Nucleus accumbens (tissue), 56 donors: ENCODE results near the gene RNF2.
A peak's percentile ranks its signal among the peaks of the same experiment; 100 is the strongest.
"Not testable (repeated sequence)": the region's sequence is repeated elsewhere in the genome, so short reads cannot be mapped to it uniquely, and the experiment has no call there.

Experiments
- DNase-seq, 56 donors: peaks; one replicate each; lab custom pipeline; 2025; lab: John Stamatoyannopoulos, UW

Gene RNF2

DNA sequence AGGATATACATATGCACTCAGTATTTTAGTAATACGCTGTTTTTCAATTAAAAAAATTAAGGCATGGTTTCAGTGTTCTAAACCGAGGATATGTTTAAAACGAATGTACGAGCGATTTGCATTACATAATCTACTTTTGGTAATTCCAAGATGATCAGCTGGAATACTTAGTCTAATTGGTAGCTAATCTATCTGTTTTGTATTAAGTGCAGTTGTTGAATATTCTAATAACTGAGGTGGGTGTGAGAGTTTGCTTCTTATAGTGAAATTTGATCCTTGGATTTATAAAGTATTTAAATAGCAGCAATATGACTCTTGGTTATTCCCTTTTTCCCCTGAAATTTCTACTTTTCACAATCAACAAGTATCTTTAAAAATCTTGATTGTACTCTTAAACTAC lies 1.3 kb downstream of the RNF2 start:
- no peak for DNase-seq

DNA sequence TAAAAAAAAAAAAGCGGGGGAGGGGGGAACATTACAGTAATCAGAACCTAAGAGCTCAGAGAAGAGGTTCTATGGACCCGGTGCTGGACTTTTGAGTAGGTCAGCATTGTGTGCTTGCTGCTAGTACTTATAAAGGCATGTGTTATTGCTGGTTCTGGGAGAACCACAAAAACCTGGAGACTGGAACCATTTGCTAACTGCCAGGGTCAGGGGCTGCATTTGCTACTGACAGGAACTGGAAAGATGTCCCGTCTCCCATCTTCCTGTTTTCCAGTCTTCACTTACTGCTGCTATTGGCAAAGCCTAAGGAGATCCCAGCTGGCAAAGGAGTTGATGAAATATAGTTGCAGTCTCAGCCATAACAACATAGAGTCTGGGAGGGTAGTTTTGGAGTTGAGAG lies 4.3 kb downstream of the RNF2 start:
- no peak for DNase-seq

DNA sequence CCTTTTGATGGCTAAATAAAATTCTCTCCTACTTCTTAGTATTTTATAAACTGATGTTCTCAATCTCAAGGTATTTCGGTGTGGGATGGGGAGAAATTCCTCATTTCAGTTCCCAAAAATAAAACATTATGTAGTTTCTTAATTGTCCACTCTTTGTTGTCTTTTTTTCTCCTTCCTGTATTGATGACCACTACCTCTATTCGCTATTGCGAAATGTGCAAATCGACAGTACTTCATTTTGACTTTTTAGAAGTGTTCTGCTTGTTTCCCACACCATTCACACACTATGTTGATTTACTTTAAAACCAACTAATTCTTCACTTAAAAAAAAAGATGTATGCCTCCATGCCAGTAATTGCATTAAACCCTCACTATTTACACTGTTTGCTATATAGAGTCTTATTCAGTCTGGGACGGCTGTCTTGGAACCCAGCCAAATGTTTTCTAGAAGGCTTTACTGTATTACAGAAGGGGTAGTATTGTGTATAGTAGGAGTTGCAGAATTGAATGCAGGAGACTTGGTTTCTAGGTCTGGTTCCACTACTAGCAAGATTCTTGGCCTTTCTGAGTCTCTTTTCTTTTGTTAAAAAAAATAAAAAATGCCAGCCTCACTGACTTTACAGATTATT lies 5.6 kb downstream of the RNF2 start:
- peak in 1 of 56 donors; percentile 16 for DNase-seq

DNA sequence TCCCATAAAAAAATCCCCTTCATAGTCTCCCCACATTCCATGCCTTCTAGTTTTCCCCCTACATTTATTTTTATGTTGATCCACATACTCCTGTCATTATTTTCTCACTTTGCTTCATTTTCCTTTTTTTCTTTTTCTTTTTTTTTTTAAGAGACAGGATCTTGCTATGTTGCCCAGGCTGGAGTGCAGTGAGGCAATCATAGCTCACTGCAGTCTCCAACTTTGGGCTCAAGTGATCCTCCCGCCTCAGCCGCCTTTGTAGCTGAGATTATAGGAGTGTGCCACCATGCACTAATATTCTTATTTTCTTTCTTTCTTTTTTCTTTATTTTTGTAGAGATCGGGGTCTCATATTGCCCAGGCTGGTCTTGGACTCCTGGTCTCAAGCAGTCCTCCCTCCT lies 7.8 kb downstream of the RNF2 start:
- no peak for DNase-seq

DNA sequence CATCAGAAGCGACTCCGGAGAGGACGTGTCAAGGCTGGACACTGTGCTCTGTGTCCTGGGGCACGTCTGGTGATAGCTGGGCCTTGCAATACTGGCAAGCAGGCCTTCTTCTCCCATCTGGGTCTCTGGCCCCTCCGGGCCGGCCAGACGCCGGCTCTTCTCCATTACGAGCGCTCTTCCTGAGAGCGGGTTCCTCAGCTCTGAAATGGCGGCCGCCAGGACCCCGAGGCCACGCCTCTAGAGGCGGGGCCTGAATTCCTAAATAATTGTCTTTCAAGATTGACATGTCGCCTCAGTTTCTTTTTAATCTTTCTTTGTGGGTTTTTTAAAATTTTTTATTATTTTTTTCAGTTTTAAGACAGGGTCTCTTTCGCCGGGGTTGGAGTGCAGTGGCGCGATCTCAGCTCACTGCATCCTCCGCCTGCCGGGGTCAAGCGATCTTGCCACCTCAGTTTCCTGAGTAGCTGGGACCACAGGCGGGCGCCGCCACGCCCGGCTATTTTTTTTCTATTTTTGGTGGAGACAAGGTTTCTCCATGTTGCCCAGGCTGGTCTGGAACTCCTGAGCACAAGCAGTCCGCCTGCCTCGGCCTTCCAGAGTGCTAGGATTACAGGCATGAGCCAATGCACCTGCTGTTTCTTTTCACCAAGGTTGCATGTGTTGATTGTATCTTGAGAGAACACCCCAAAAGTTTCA lies 9.2 kb downstream of the RNF2 start:
- no peak for DNase-seq

DNA sequence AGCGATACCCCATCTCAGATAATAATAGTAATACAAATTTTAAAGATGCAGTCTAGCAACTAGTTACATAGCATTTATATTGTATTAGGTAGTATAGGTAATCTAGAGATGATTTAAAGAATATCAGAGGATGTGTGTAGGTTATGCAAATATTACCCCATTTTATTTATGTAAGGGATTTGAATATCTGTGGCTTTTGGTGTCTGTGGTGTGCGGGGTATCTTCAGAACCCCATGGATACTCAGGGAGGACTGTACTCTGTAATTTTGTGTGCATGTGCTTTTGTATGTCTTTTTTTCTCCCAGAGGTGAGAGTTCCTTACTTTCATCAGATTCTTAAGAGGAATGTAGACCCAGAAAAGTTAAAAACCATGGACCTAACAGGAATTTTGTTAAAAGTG lies 12.8 kb downstream of the RNF2 start:
- DNase-seq: no peak

DNA sequence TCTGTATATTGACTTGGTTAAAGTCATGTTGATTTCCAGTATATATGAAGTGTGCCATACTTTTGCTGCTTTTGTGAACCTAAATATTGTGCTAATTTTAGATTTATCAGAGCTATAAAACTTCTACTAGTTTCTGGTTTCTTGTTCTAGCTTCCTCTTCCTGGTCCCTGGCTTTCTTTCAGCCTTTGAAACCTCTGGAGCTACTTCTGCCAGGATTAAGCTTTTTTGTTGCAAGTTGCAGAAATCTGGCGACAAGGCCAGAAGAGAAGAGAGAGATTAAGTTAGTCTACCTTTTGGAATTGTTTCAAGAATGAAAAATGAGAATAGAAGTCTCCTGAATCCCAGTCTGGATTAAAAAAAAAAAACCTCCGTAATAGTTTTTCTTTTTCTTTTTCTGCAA lies 13.5 kb downstream of the RNF2 start:
- no peak for DNase-seq

DNA sequence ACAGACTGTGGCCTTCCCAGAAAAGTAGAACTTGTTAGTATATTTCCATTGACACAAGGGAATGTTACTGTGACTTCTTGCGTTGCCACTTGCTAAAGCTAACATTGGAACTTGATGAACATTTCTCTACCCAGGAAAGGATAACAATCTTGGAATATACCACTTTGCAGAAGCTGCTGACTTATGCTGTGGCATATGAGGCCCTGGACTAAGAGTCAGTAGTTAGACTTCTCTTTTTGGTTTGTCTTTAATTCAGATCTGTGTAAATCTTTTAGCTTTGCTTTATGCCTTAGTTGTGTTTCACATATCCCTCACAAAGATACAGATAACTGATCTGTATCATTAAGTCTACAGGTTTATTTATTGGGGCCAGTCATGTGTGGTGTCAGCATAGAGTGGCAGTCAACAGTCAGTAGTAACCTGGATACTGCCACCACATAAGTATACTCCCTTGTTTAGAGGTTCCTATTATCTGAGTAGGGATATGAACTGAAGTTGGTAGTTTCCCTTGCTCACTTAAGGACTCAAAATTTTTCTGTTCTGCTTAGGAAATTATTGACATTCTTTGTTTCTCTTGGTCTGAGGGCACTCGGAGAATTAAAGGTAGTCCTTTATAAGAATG lies 14.7 kb downstream of the RNF2 start:
- no peak for DNase-seq

DNA sequence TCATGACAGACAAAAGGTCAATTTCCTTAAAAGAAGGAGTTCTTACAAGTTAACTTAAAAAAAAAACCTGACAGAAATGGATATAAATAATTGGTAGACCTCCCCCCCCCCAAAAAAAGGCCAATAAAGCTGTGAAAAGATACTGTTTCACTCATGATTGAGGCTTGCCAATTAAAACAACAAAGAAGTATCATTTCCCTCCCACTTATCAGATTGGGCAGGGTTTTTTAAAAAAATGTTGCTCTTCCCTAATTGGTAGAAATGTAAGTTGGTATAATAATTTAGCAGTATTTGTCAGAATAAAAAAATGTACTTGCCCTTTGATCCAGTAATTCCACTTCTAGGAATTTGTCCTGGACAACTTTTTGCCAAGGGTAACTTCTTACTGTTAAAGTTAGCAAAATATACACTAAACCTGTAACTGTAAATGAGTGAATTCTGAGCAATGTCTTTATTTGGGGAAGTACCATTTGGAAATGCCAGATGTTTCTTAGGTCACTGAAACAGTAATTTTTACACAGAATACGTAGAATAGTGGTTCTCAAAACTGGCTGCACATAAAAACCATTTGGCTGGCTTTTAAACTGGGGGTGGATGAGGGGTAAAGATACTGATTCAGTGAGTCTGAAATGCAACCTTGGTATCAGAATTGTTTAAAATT lies 17.5 kb downstream of the RNF2 start:
- DNase-seq: no peak

DNA sequence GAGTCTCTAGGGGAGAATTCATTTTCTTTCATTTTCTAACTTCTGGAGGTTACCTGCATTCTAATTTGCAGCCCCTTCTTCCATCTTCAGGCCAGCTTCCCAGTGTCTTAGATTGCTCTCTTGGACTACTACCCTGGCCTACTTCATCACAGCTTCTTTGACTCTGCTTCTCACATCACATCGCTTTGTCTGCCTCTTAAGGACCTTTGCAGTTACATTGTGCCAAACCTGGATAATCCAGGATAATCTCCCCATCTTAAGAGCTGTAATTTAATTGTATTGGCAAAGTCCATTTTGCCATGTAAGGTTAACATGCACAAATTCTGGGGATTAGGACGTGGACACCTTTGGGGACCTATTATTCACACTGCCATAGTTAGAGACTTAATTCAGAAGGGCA lies 18.4 kb downstream of the RNF2 start:
- DNase-seq: no peak

DNA sequence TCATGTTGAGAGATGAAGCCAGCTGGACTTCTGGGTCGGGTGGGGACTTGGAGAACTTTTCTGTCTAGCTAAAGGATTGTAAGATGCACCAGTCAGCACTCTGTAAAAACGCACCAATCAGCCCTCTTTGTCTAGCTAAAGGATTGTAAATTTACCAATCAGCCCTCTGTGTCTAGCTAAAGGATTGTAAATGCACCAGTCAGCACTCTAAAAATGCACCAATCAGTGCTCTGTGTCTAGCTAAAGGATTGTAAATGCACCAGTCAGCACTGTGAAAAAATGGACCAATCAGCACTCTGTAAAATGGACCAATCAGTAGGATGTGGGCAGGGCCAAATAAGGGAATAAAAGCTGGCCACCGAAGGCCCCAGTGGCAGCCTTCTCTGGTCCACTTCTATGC lies 19.6 kb downstream of the RNF2 start:
- DNase-seq: not testable (repeated sequence)

DNA sequence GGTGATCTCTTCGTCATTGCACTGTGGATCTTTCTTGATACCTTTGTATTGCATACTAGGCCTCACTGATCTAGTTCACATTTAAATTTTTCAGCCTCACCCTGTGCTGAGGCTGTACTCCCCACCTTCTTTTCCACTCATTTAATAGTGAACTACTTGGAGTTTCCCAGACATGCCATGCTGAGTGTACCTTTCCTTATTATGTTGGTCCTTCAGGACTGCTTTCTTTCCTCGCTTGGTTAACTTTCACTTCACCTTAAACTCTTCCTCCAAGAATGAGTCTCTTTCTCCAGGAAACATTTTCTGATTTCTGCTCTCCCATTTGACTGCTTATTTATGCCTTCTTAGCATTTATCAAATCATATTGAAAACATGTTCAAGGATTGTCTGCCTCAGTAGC lies 20.8 kb downstream of the RNF2 start:
- no peak for DNase-seq

DNA sequence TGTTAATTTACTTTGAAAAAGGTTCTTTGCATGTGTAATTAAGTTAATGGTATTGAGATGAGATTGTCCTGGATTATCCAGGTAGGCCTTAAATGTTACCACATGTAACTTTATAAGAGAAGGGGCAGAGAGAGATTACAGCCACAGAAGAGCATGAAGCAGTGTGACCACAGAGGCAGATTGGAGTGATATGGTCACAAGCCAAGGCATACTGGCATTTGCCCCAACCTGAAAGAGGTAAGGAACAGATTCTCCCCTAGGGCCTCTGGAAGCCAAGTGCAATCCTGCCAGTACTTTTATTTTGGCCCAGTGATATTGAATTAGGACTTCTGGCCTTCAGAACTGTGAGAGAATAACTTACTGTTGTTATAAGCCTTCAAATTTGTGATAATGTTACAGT lies 23.0 kb downstream of the RNF2 start:
- DNase-seq: no peak

DNA sequence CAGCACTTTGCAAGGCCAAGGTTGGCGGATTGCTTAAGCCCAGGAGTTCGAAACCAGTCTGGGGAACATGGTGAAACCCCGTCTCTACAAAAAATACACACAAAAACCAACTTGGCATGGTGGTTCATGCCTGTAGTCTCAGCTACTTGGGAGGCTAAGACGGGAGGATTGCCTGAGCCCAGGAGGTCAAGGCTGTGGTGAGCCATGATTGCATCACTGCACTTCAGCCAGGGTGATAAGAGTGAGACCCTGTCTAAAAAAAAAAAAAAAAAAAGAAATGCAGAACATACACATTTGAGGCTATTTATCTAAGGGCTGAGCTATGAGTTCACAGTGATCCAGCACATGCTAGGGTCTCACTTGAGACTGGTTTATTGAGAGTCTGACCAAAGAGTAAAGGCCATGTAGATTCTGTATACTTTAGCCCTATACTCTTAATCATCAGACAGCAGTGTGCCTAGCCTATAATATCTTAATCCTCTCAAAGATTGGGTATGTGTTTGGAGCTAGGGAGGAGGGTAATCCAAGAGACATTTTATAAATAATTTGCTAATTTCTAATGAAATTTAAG lies 23.9 kb downstream of the RNF2 start:
- no peak for DNase-seq

DNA sequence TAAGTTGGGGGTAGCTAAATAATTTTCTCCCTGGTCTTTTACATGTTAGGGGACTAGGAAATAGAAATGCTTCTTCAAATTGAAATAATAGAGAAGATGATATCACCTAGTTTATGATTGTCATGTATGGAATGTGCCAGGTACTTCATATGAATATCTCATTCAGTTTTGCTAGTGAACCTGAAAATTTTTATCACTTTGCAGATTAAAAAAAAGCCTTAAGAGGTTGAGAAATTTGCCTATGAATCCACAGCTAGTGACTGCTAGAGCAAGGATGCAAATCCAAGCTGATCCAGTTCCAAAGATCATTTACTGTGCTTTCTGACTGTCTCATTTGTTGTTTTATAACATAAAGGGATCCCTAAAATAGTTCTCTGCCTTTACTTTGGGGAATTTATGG lies 24.7 kb downstream of the RNF2 start:
- no peak for DNase-seq

DNA sequence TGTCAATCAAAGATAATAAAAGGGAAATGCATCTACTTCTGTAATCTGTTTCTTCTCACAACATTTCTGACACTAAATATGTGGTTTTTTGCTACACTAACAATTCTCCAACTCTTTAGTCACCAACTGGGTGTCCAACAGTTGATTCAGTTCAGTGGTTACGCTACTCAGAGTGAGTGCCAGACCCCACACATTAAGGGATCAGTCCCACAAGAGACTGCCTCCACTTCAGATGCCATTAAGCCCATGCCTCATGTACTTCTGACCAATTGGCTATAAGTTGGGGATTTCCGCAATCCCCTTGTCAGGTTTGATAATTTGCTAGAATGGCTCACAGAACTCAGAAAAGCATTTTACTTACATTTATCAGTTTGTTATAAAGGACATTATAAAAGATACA lies 28.4 kb downstream of the RNF2 start:
- no peak for DNase-seq

DNA sequence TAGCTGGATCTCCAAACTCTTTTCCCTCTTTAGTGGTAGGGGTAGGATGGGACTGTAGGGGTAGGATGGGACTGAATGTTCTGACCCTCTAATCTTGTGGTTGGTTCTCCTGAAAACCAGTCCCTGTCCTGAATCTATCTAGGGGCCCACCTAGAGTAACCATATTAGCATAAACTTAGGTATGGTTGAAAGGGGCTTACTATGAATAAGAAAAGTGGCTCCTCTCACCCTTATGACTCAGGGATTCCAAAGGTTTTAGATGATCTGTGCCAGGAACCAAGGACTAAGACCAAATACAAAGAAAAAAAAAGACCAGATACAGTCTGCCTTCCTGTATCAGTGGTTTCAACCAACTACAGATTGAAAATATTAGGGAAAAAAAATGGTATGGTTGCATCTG lies 28.9 kb downstream of the RNF2 start:
- no peak for DNase-seq

DNA sequence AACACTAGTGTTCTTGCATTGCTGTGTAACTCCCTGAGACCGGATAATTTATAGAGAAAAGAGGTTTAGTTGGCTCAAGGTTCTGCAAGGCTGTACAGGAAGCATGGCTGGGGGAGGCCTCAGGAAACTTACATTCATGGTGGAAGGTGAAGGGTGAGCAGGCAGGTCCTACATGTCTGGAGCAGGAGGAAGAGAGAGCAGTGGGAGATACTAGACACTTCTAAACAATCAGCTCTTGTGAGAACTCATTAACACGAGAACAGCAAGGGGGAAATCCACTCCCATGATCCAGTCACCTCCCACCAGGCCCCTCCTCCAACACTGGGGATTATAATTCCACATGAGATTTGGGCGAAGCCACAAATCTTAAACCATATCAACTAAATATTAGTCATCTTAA lies 30.1 kb downstream of the RNF2 start:
- no peak for DNase-seq

DNA sequence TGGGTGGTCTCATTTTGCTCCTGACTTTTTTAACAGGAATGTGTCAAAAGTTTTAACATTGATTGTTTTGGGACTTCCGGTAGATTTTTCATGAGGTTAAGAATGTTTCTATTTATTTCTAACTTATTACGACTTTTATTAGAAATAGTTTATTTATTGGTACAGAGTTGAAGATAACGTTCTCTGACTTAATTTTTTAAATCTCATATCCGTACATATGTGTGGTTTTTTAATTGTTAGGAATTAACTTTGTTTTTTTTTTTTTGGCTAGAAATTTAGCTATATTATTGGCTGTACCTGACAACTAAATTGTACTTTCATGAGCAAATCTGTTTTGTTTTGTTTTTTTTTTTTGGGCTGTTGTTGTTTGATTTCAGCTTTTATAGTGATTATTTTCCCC lies 32.0 kb downstream of the RNF2 start:
- DNase-seq: no peak

DNA sequence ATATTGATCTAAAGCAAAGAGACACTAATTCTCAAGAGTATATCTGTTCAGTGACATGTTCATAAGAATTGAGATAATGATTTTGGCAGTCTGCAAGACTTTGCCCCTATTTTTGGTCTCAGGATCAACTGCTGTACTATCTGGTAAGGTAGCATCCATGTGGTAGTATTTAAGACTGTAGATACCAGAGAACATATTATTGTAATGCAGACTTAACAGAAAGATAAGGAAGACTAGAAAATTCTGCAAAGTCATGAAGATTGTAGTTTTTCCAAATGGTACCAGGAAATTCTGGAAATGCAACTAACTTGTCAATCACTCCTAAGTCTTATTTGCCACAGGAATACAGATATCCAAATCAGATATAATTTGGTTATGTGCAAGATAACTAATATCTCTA lies 35.1 kb downstream of the RNF2 start:
- no peak for DNase-seq

DNA sequence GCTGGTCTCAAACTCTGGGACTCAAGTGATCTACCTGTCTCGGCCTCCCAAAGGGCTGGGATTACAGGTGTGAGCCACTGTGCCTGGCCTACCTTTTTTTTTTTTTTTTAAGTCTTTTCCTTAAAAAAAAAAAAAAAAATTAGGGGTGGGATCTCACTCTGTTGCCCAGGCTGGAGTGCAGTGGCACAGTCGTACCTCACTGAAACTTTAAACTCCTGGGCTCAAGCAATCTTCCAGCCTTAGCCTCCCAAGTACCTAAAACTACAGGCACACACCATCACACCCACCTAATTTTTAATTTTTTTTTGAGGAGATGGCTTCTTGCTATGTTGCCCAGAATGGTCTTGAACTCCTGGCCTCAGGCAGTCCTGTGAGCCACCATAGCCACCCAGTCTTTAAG lies 38.5 kb downstream of the RNF2 start:
- DNase-seq: no peak
